Stimulated activated CD8-positive, alpha-beta memory T cell treated with anti-CD3 and anti-CD28 coated beads, Interleukin-7, amount 100 ng/mL, for 1 hour (primary cell): ENCODE data around the gene PCNA.
A peak's percentile ranks its signal among the peaks of the same experiment; 100 is the strongest.

Source experiments
- DNase-seq, 2 donors: peaks; one replicate each; pipeline ENCODE4 v3.0.0-alpha.2; 2020; ENCODE audit warnings: low read depth in 2 of 2

Gene PCNA

GRCh38 chr20:5119435-5120184 lies at the start of gene PCNA:
Gene PCNA, minus strand, starts transcription at chr20:5119958. Its CDS starts 160 bp downstream, at chr20:5119798.
- peak; percentile 86 to 90 for DNase-seq

- no peak for DNase-seq
These were observed 49.1 kb upstream of the PCNA start for GRCh38 chr20:5168651-5169396.

- DNase-seq = no peak
These were observed 45.2 kb upstream of the PCNA start for GRCh38 chr20:5164645-5165625.

- no peak for DNase-seq
These were observed 41.9 kb upstream of the PCNA start for GRCh38 chr20:5161536-5162164.

GRCh38 chr20:5160882-5161281 lies 41.1 kb upstream of the PCNA start:
- DNase-seq = no peak

- no peak for DNase-seq
These were observed 40.2 kb upstream of the PCNA start for GRCh38 chr20:5159928-5160327.

GRCh38 chr20:5156675-5157448 lies 37.1 kb upstream of the PCNA start:
- DNase-seq = no peak

- DNase-seq = no peak
These were observed 35.6 kb upstream of the PCNA start for GRCh38 chr20:5155404-5155803.

- no peak for DNase-seq
These were observed 34.8 kb upstream of the PCNA start for GRCh38 chr20:5154543-5154925.

GRCh38 chr20:5153612-5154542 lies 34.1 kb upstream of the PCNA start:
- no peak for DNase-seq

GRCh38 chr20:5153152-5153467 lies 33.4 kb upstream of the PCNA start:
- DNase-seq = no peak

GRCh38 chr20:5150226-5151076 lies 30.7 kb upstream of the PCNA start:
- no peak for DNase-seq

GRCh38 chr20:5149892-5150225 lies 30.1 kb upstream of the PCNA start:
- no peak for DNase-seq

GRCh38 chr20:5148581-5148980 lies 28.8 kb upstream of the PCNA start:
- no peak for DNase-seq

GRCh38 chr20:5146871-5147592 lies 27.3 kb upstream of the PCNA start:
- DNase-seq = no peak

GRCh38 chr20:5146099-5146668 lies 26.4 kb upstream of the PCNA start:
- no peak for DNase-seq

- no peak for DNase-seq
These were observed 25.8 kb upstream of the PCNA start for GRCh38 chr20:5145365-5146098.
